HFFc6 (cell line): ENCODE results near the gene ATP2B1. TPM values are rescaled to one million over a fixed set of nuclear protein-coding genes. Genes with fewer than 3 reads are reported as not detected.

Source experiments
- DNase-seq: peaks from one replicate; pipeline ENCODE4 v3.0.0-alpha.2; 2018
- H3K27ac Mint-ChIP-seq: 2 replicates; pipeline ENCODE4 v1.8.0; 2020; ENCODE audit warnings: mild to moderate bottlenecking, mixed read lengths
- H3K27me3 Mint-ChIP-seq: 2 replicates; pipeline ENCODE4 v1.8.0; 2021; ENCODE audit warnings: mild to moderate bottlenecking, moderate library complexity, mixed read lengths; ENCODE audit not compliant: insufficient read depth
- H3K36me3 Mint-ChIP-seq: 2 replicates; pipeline ENCODE4 v1.8.0; 2021; ENCODE audit warnings: low read depth, mixed read lengths
- H3K4me1 Mint-ChIP-seq: 2 replicates; pipeline ENCODE4 v1.8.0; 2020; ENCODE audit warnings: low read depth, mixed read lengths
- H3K4me3 Mint-ChIP-seq: 2 replicates; pipeline ENCODE4 v1.8.0; 2020; ENCODE audit warnings: mild to moderate bottlenecking, moderate library complexity, mixed read lengths
- H3K9me3 Mint-ChIP-seq: 2 replicates; pipeline ENCODE4 v1.8.0; 2020; ENCODE audit warnings: mild to moderate bottlenecking, mixed read lengths
- CTCF ChIP-seq: fragments of 200-600 bp; sonication (generic); IDR thresholded peaks from 2 replicates; pipeline ENCODE4 v1.5.0; 2021; ENCODE audit warnings: antibody characterized with exemption, mild to moderate bottlenecking
- total RNA-seq, 6 experiments: library from RNA; stranded (reverse); fragmentation: NEBNext Ultra II Directional; extraction: Animal tissue kit (Norgen Biotek cat#: 25700); gene quantifications; 2 replicates in 1 of 6; 3 replicates in 5 of 6; pipeline ENCODE4 v1.2.3, GENCODE V29; 2021

The ATP2B1 gene
- total RNA-seq, 6 experiments from 2014 or later: 45.3 to 67.6 (median 53.4) TPM

- peak overlapping the region; percentile 29; the same call in 1 of the 2 replicates for H3K4me3 Mint-ChIP-seq
- TF ChIP-seq CTCF: no peak
- no peaks in the 10 kb centered on the region for H3K9me3 Mint-ChIP-seq
- H3K27me3 Mint-ChIP-seq: no peaks in the 10 kb centered on the region; the same call in 1 of the 2 replicates
- no peak overlapping the region for H3K27ac Mint-ChIP-seq
- peaks cover 93% of the 10 kb centered on the region for H3K4me1 Mint-ChIP-seq
- peaks cover 7% of the 10 kb centered on the region for H3K36me3 Mint-ChIP-seq
- peak; percentile 55 for DNase-seq
Measured at GRCh38 chr12:89695100-89695499, 13.5 kb downstream of the ATP2B1 start.

- DNase-seq: no peak
- Mint-ChIP-seq H3K27ac (peak overlapping the region; percentile 7), H3K36me3 (peaks cover 7% of the 10 kb centered on the region), H3K9me3 (no peaks in the 10 kb centered on the region), H3K4me1 (peaks cover 91% of the 10 kb centered on the region), H3K4me3 (no peak overlapping the region), H3K27me3 (no peaks in the 10 kb centered on the region; the same call in 1 of the 2 replicates)
- no peak for TF ChIP-seq CTCF
Measured at GRCh38 chr12:89694542-89694941, 14.1 kb downstream of the ATP2B1 start.

GRCh38 chr12:89693639-89694202, 14.9 kb downstream of the ATP2B1 start:
- H3K4me3 Mint-ChIP-seq: peak overlapping the region; percentile 14
- no peak for DNase-seq
- peaks cover 7% of the 10 kb centered on the region for H3K36me3 Mint-ChIP-seq
- H3K4me1 Mint-ChIP-seq: peaks cover 90% of the 10 kb centered on the region
- TF ChIP-seq CTCF: no peak
- H3K27me3 Mint-ChIP-seq: no peaks in the 10 kb centered on the region; the same call in 1 of the 2 replicates
- peak overlapping the region; percentile 7; the same call in 1 of the 2 replicates for H3K27ac Mint-ChIP-seq
- no peaks in the 10 kb centered on the region for H3K9me3 Mint-ChIP-seq

GRCh38 chr12:89692439-89692838, 16.2 kb downstream of the ATP2B1 start:
- no peaks in the 10 kb centered on the region for H3K27me3 Mint-ChIP-seq
- H3K27ac Mint-ChIP-seq: no peak overlapping the region
- peaks cover 83% of the 10 kb centered on the region for H3K4me1 Mint-ChIP-seq
- no peak for TF ChIP-seq CTCF
- H3K9me3 Mint-ChIP-seq: no peaks in the 10 kb centered on the region
- no peak overlapping the region for H3K4me3 Mint-ChIP-seq
- no peak for DNase-seq
- no peaks in the 10 kb centered on the region for H3K36me3 Mint-ChIP-seq

- Mint-ChIP-seq H3K27ac (no peak overlapping the region), H3K27me3 (no peaks in the 10 kb centered on the region), H3K4me1 (peaks cover 75% of the 10 kb centered on the region), H3K36me3 (no peaks in the 10 kb centered on the region), H3K9me3 (no peaks in the 10 kb centered on the region), H3K4me3 (no peak overlapping the region)
- TF ChIP-seq CTCF: no peak
- no peak for DNase-seq
Measured at GRCh38 chr12:89691659-89692058, 17.0 kb downstream of the ATP2B1 start.
